ENCODE results near the gene RFX1.

The RFX1 gene

GRCh38 chr19:13996928-13997630, 9.0 kb downstream of the RFX1 start:
- DNase-seq (ENCODE audit: low read depth), result no peak

GRCh38 chr19:13995878-13996765, 10.0 kb downstream of the RFX1 start:
- DNase-seq (ENCODE audit: low read depth), result no peak

GRCh38 chr19:13995017-13995728, 10.9 kb downstream of the RFX1 start:
- DNase-seq (ENCODE audit: low read depth), result no peak

GRCh38 chr19:13993590-13994300, 12.4 kb downstream of the RFX1 start:
- DNase-seq (ENCODE audit: low read depth), result no peak

- DNase-seq (ENCODE audit: low read depth), result no peak
Measured at GRCh38 chr19:13992025-13992424, 14.1 kb downstream of the RFX1 start.

- DNase-seq (ENCODE audit: low read depth), result no peak
Measured at GRCh38 chr19:13990085-13990484, 16.0 kb downstream of the RFX1 start.

GRCh38 chr19:13989487-13989886, 16.6 kb downstream of the RFX1 start:
- no peak for DNase-seq (ENCODE audit: low read depth)

GRCh38 chr19:13987101-13987890, 18.8 kb downstream of the RFX1 start:
- DNase-seq (ENCODE audit: low read depth), result no peak

- DNase-seq (ENCODE audit: low read depth), result peak; percentile 80
Measured at GRCh38 chr19:13986348-13986904, 19.7 kb downstream of the RFX1 start.

- no peak for DNase-seq (ENCODE audit: low read depth)
Measured at GRCh38 chr19:13985771-13986347, 20.3 kb downstream of the RFX1 start.

- DNase-seq (ENCODE audit: low read depth), result no peak
Measured at GRCh38 chr19:13984875-13985741, 21.0 kb downstream of the RFX1 start.

- DNase-seq (ENCODE audit: low read depth), result no peak
Measured at GRCh38 chr19:13984186-13984585, 21.9 kb downstream of the RFX1 start.

GRCh38 chr19:13983213-13983889, 22.8 kb downstream of the RFX1 start:
- DNase-seq (ENCODE audit: low read depth), result no peak

- no peak for DNase-seq (ENCODE audit: low read depth)
Measured at GRCh38 chr19:13982773-13983172, 23.3 kb downstream of the RFX1 start.

GRCh38 chr19:13981988-13982501, 24.1 kb downstream of the RFX1 start:
- DNase-seq (ENCODE audit: low read depth), result no peak

GRCh38 chr19:13981467-13981866, 24.7 kb downstream of the RFX1 start:
- no peak for DNase-seq (ENCODE audit: low read depth)

- no peak for DNase-seq (ENCODE audit: low read depth)
Measured at GRCh38 chr19:13981021-13981420, 25.1 kb downstream of the RFX1 start.

GRCh38 chr19:13980340-13980739, 25.8 kb downstream of the RFX1 start:
- no peak for DNase-seq (ENCODE audit: low read depth)

- no peak for DNase-seq (ENCODE audit: low read depth)
Measured at GRCh38 chr19:13979686-13980085, 26.4 kb downstream of the RFX1 start.

Measured in iris pigment epithelial cell (primary cell).